ENCODE data around the gene WIPF3.

- TF ChIP-seq RAD21 (IDR thresholded peaks at IDR 0.05) (no peak), CTCF (IDR thresholded peaks at IDR 0.05; ENCODE audit: low read depth, low read length, missing input control) (no peak), EGR1 (IDR thresholded peaks at IDR 0.05; ENCODE audit: low read depth in 2 of 2) (no peak), FOXA1 (IDR thresholded peaks at IDR 0.05) (no peak), REST (IDR thresholded peaks at IDR 0.05) (no peak), YY1 (IDR thresholded peaks at IDR 0.05) (no peak), TAF1 (conservative IDR thresholded peaks at IDR 0.05) (no peak), JUND (IDR thresholded peaks at IDR 0.05) (no peak), MAX (IDR thresholded peaks at IDR 0.05) (no peak), SP1 (IDR thresholded peaks at IDR 0.05) (no peak), GABPA (IDR thresholded peaks at IDR 0.05 in 1 of 2, conservative IDR thresholded peaks at IDR 0.05 in 1 of 2) (no peak)
Observed at GRCh38 chr7:29860186-29860585, 53.9 kb downstream of the WIPF3 start.

Measured in liver (tissue), 3 donors.